Stimulated activated naive CD4-positive, alpha-beta T cell treated with Interleukin-2 at 50 U/mL for 16 hours (primary cell): ENCODE measurements around the gene ARHGAP23.
"Not testable (repeated sequence)": the region's sequence is repeated elsewhere in the genome, so short reads cannot be mapped to it uniquely, and the experiment has no call there.

Source experiments
- DNase-seq: peaks from one replicate; lab custom pipeline; 2025; lab: John Stamatoyannopoulos, UW

ARHGAP23 gene

GRCh38 chr17:38528141-38528540 is 99.9 kb downstream of the ARHGAP23 start:
- not testable (repeated sequence) for DNase-seq

DNA sequence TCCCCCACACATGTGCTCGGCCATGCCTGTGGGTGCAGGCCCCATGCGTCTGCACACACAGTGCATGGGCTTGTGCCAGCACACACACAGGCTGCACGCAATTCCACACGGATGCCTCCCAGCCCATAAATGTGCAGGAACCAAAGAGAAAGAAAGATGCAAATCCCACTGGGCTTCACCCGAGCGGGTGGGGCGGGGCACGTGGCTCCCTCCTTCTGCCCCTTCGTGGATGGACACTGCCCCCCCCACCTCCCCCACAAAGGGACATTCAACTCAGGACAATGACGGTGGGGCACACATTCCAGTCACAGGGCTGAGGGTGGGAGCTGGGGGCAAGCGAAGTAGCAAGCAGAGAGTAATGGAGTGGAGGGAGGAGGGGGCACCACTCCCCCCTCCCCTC is 102.6 kb downstream of the ARHGAP23 start:
- DNase-seq = not testable (repeated sequence)

DNA sequence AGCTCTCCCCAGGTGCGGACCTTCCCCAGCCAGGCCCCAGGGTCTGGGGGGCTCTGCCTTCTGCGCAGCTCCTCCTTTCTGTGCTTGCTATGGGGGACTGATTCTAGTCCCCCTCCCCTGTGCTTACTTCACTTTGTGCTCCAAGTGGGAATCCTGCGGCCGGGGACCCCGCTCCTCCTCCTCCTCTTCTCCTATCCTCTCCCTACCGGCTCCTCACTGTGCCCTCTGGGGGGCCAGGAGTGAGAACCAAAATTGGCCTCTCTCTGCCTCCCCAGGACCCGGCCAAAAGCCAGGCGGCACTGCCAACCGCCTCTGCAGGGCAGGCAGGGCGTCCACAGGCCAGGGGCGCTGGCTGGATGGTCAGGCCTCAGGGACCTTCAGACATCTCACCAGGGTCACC is 103.5 kb downstream of the ARHGAP23 start:
- DNase-seq = not testable (repeated sequence)

GRCh38 chr17:38532451-38532850 is 104.2 kb downstream of the ARHGAP23 start:
- no peak for DNase-seq

GRCh38 chr17:38533241-38533640 is 105.0 kb downstream of the ARHGAP23 start:
- DNase-seq = no peak

DNA sequence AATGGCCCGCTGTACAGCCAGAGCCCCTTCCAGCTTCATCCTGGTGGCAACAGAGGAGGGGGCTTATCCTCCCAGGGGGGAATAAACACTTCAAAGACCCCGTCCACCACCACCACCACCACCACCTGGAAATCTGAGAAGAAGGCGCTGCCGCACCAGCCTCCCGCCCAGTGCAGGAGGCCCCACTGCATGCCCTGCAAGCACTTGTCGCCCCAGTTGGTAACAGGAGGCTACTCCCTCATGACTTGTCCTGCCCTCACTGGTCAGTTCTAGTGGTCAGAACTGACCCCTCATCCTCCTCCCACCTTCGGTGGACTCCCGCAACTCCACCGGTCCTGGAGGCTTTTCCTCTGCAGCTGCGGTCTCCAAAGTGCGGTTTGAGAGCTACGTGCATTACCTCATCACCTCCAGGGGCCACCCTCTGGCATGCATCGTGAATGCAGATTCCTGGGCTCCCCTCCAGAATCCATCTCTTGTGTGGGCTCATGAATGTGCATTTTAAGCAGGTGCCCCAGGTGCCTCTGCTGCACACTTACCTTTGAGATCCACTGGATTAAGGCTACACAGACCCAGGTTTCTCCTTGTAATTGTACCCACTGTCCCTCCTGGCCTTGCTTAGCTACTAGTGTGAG is 105.7 kb downstream of the ARHGAP23 start:
- no peak for DNase-seq

GRCh38 chr17:38534498-38534885 is 106.2 kb downstream of the ARHGAP23 start:
- no peak for DNase-seq

DNA sequence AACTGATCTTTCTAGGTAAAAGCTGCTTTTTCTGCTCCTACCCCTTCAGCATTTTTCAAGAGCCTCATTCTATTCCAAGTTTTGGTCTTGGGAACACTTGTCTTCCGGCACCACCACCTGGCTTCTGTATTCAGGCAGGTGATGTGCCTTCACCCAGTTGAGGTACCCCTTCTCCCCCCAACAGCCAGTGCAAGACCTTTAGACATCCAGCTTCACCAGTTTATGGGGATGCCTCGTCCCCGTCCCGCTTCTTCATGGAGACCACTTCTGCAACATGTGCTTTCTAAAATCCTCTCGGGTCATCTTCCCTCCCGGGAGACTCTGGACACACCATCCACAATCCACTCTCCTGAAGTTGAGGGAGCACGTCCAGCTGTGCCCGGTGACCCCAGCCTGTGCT is 107.6 kb downstream of the ARHGAP23 start:
- DNase-seq = no peak

GRCh38 chr17:38536661-38537060 is 108.4 kb downstream of the ARHGAP23 start:
- DNase-seq = no peak

DNA sequence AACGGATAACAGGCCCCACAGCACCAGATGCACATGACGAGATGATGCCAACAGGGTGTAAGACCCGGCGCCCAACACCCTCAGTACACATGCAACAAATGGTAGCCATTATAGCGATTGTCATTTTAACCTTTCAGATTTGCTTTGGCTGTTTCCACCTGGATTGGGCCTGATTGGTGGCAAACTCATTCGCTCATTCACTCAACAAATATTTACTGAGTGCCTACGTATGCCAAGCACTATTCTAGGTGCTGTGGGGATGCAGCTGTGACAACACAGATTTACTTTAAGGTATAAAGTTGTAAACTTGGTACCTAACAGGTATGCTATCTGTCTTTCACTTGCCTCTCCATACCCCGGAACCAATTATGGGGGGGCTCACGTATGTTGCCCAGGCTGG is 110.6 kb downstream of the ARHGAP23 start:
- DNase-seq = no peak

DNA sequence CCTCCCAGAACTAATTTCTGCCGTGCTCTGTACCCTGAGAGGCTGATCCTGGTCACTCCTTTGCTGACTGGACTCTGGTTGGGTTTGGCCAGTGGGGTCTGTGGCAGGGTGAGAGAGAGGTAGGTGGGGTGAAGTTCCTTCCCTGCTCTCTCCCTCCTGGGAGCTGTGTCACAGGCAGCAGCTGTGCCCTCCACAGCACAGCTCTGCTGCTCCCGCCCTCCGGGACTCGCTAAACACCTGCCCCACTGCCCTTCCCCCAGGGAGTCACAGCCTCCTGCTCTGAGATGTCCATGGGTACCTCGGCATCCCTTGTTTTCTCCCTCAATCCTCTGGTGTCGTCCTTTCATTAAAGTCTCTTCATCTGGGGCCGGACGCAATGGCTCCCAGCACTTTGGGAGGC is 111.1 kb downstream of the ARHGAP23 start:
- no peak for DNase-seq

GRCh38 chr17:38540514-38541045 is 112.3 kb downstream of the ARHGAP23 start:
- DNase-seq = no peak

DNA sequence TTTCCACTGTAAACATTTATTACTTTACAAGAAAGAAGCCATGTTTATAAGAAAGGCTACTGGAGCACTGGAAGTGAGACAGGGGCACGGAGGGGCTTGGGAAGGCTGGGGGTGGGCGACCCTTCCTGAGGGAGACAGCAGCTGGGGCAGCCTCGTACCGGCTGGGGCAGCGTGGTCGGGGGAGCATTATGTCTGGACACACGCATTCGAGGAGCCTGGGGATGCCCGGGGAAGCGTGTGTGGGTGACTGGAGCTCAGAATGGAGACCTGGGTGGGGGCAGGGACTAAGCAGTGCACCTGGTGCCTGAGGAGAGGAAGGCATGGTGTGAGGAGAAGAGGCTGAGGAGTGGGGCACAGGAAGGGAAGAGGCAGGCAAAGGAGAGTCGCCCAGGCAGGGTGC is 113.0 kb downstream of the ARHGAP23 start:
- DNase-seq = no peak

DNA sequence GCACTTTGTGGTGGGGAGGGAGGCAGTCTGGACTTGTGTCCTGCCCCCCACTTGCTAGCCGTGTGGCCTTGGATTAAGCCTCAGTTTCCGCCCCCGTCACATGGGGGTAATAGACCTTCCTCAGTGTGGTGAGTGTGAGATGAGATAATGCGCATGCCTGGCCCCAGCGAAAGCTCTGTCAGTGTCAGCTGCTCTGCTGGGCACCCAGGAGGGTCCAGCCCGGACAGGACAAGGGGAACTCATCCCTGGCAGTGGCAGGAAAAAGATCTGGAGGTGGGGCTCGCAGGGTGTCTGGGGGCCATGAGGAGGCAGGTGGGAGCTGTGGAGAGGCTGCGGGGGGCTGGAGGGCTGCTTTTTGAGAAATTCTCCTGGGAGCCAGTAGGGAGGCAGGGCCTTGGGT is 114.0 kb downstream of the ARHGAP23 start:
- no peak for DNase-seq

- no peak for DNase-seq
These were observed 115.3 kb downstream of the ARHGAP23 start for GRCh38 chr17:38543403-38544174.

DNA sequence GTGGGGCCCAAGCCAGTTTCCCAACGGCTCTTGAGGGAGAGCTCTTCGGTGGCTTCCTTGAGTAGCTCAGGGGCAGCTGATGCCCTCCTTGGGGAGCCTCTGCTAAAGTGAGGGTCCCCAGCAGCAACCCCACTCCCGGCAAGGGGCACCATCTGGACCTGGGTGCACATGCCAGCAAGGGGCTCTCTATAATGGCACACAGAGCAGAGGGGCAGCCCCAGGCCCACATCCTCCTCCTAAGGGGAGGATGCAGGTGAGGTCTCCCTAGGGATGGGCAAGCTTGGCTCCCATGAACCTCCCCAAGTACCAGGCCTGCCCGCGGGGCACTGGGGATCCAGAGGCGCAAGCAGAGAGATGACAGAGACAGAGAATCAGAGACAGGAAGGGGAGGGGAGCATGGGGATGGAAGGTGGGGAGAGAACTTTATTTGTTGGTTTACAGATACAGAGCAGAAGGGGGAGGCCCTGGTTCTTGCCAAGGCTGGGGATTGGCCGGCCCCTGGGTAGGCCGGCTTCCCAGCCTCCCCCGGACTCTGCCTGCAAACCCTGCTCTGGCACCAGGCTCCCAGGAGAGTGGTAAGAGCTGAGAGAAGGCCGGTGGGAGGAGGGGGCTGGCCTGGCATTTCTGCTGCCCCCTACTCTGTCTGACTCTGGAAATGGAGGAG is 116.0 kb downstream of the ARHGAP23 start:
- no peak for DNase-seq

- no peak for DNase-seq
These were observed 116.6 kb downstream of the ARHGAP23 start for GRCh38 chr17:38544839-38545209.

GRCh38 chr17:38545531-38546225 is 117.4 kb downstream of the ARHGAP23 start:
- no peak for DNase-seq

DNA sequence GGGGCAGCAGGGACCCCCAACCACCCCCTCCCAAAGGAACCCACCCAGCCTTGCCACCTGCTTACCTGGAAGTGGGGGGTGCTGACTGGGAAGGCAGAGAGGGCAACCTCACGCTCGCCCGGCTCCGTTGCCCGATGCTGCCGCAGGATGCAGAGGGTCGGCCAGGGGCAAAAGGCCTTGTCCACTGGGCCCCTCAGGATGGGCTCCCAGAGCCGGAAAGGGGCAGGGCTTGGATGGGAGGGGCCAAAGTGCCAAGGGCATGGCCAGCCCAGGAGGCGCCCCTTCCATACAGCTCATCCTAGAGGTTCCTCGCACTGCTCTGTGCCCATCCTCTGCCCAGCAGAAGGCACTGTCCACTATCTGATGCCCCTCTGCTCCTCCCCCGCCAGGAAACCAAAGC is 118.1 kb downstream of the ARHGAP23 start:
- no peak for DNase-seq

GRCh38 chr17:38547444-38547843 is 119.2 kb downstream of the ARHGAP23 start:
- no peak for DNase-seq

- DNase-seq = no peak
These were observed 121.0 kb downstream of the ARHGAP23 start for GRCh38 chr17:38549285-38549684.

- DNase-seq = no peak
These were observed 122.4 kb downstream of the ARHGAP23 start for GRCh38 chr17:38550661-38551060.
